ENCODE results near the gene DDX42. TPM values are rescaled to one million over a fixed set of nuclear protein-coding genes. Genes with fewer than 3 reads are reported as not detected.

Gene DDX42
- total RNA-seq, 1 donor from 2014 or later, result 125 TPM

- H3K36me3 Mint-ChIP-seq (ENCODE audit: low read depth, unreplicated experiment), result no peaks in the 10 kb centered on the region
- peak within 1 kb of the TSS; percentile 99 for H3K4me3 Mint-ChIP-seq (ENCODE audit: unreplicated experiment)
- H3K27ac Mint-ChIP-seq (ENCODE audit: unreplicated experiment), result peak within 1 kb of the TSS; percentile 91
- H3K9me3 Mint-ChIP-seq (ENCODE audit: unreplicated experiment), result no peaks in the 10 kb centered on the region
- Histone ChIP-seq H3K9ac (ENCODE audit: low read length) (peak within 1 kb of the TSS; percentile 92), H4K20me1 (ENCODE audit: insufficient read depth, low read length) (no peaks in the 10 kb centered on the region), H3K4me2 (ENCODE audit: low read length) (peak within 1 kb of the TSS; percentile 96), H2AFZ (ENCODE audit: low read depth, low read length) (peak within 1 kb of the TSS; percentile 82), H3K4me1 (ENCODE audit: insufficient read depth, low read length) (peaks cover 12% of the 10 kb centered on the region), H3K9me3 (ENCODE audit: insufficient read depth, low read depth, low read length) (no peaks in the 10 kb centered on the region), H3K27me3 (ENCODE audit: insufficient read depth, low read length) (no peaks in the 10 kb centered on the region), H3K4me3 (ENCODE audit: insufficient read depth, low read depth, low read length) (peak within 1 kb of the TSS; percentile 81), H3K36me3 (ENCODE audit: insufficient read depth, low read length) (peaks cover 12% of the 10 kb centered on the region), H3K27ac (ENCODE audit: low read depth, low read length) (peak within 1 kb of the TSS; percentile 75), H3K79me2 (ENCODE audit: insufficient read depth, low read length) (peaks cover 21% of the 10 kb centered on the region)
- TF ChIP-seq CTCF (IDR thresholded peaks at IDR 0.05; ENCODE audit: insufficient read depth, low read depth, low read length) (no peak), EZH2 (IDR thresholded peaks at IDR 0.05; ENCODE audit: insufficient read depth, low read length) (no peak)
- no peaks in the 10 kb centered on the region for H3K27me3 Mint-ChIP-seq (ENCODE audit: low read depth, unreplicated experiment)
- no peak for FAIRE-seq
- H3K4me1 Mint-ChIP-seq (ENCODE audit: low read depth, unreplicated experiment), result peaks cover 6% of the 10 kb centered on the region
- DNase-seq (ENCODE audit: low read depth), result peak; percentile 89
These were observed 32.4 kb upstream of the DDX42 start, which contains the start of gene STRADA for GRCh38 chr17:63741408-63742173. STRADA (minus strand) TSS chr17:63741799; CDS start chr17:63728369, 13,430 bp downstream.

- H3K79me2 ChIP-seq (ENCODE audit: insufficient read depth, low read length), result peaks cover 2% of the 10 kb centered on the region
- no peaks in the 10 kb centered on the region for H3K27me3 ChIP-seq (ENCODE audit: insufficient read depth, low read length)
- Mint-ChIP-seq H3K4me3 (ENCODE audit: unreplicated experiment) (no peak overlapping the region), H3K27ac (ENCODE audit: unreplicated experiment) (peak overlapping the region; percentile 1), H3K9me3 (ENCODE audit: unreplicated experiment) (no peaks in the 10 kb centered on the region), H3K36me3 (ENCODE audit: low read depth, unreplicated experiment) (peaks cover 7% of the 10 kb centered on the region), H3K4me1 (ENCODE audit: low read depth, unreplicated experiment) (no peaks in the 10 kb centered on the region), H3K27me3 (ENCODE audit: low read depth, unreplicated experiment) (no peaks in the 10 kb centered on the region)
- H3K4me1 ChIP-seq (ENCODE audit: insufficient read depth, low read length), result no peaks in the 10 kb centered on the region
- TF ChIP-seq CTCF (IDR thresholded peaks at IDR 0.05; ENCODE audit: insufficient read depth, low read depth, low read length), result no peak
- TF ChIP-seq EZH2 (IDR thresholded peaks at IDR 0.05; ENCODE audit: insufficient read depth, low read length), result no peak
- H3K4me3 ChIP-seq (ENCODE audit: insufficient read depth, low read depth, low read length), result no peak overlapping the region
- H3K4me2 ChIP-seq (ENCODE audit: low read length), result no peak overlapping the region
- H3K9me3 ChIP-seq (ENCODE audit: insufficient read depth, low read depth, low read length), result no peaks in the 10 kb centered on the region
- H4K20me1 ChIP-seq (ENCODE audit: insufficient read depth, low read length), result no peaks in the 10 kb centered on the region
- DNase-seq (ENCODE audit: low read depth), result no peak
- H2AFZ ChIP-seq (ENCODE audit: low read depth, low read length), result no peak overlapping the region
- H3K36me3 ChIP-seq (ENCODE audit: insufficient read depth, low read length), result peaks cover 46% of the 10 kb centered on the region
- no peak for FAIRE-seq
- H3K9ac ChIP-seq (ENCODE audit: low read length), result no peak overlapping the region
- no peak overlapping the region for H3K27ac ChIP-seq (ENCODE audit: low read depth, low read length)
These were observed 22.2 kb upstream of the DDX42 start for GRCh38 chr17:63751806-63752205.

GRCh38 chr17:63752707-63753106, 21.3 kb upstream of the DDX42 start:
- no peaks in the 10 kb centered on the region for H4K20me1 ChIP-seq (ENCODE audit: insufficient read depth, low read length)
- TF ChIP-seq CTCF (IDR thresholded peaks at IDR 0.05; ENCODE audit: insufficient read depth, low read depth, low read length), result no peak
- no peak for TF ChIP-seq EZH2 (IDR thresholded peaks at IDR 0.05; ENCODE audit: insufficient read depth, low read length)
- no peak overlapping the region for H2AFZ ChIP-seq (ENCODE audit: low read depth, low read length)
- Mint-ChIP-seq H3K4me3 (ENCODE audit: unreplicated experiment) (no peak overlapping the region), H3K36me3 (ENCODE audit: low read depth, unreplicated experiment) (peaks cover 7% of the 10 kb centered on the region), H3K9me3 (ENCODE audit: unreplicated experiment) (no peaks in the 10 kb centered on the region), H3K27ac (ENCODE audit: unreplicated experiment) (no peak overlapping the region), H3K4me1 (ENCODE audit: low read depth, unreplicated experiment) (no peaks in the 10 kb centered on the region), H3K27me3 (ENCODE audit: low read depth, unreplicated experiment) (no peaks in the 10 kb centered on the region)
- H3K4me3 ChIP-seq (ENCODE audit: insufficient read depth, low read depth, low read length), result no peak overlapping the region
- DNase-seq (ENCODE audit: low read depth) (no peak), FAIRE-seq (no peak)
- peaks cover 4% of the 10 kb centered on the region for H3K79me2 ChIP-seq (ENCODE audit: insufficient read depth, low read length)
- H3K9me3 ChIP-seq (ENCODE audit: insufficient read depth, low read depth, low read length), result no peaks in the 10 kb centered on the region
- H3K4me1 ChIP-seq (ENCODE audit: insufficient read depth, low read length), result no peaks in the 10 kb centered on the region
- no peak overlapping the region for H3K4me2 ChIP-seq (ENCODE audit: low read length)
- no peak overlapping the region for H3K9ac ChIP-seq (ENCODE audit: low read length)
- H3K36me3 ChIP-seq (ENCODE audit: insufficient read depth, low read length), result peaks cover 50% of the 10 kb centered on the region
- H3K27ac ChIP-seq (ENCODE audit: low read depth, low read length), result no peak overlapping the region
- H3K27me3 ChIP-seq (ENCODE audit: insufficient read depth, low read length), result no peaks in the 10 kb centered on the region
